Endothelial cell (in vitro differentiated cells): Measurements from ENCODE around the gene LRP3. TPM values are rescaled to one million over a fixed set of nuclear protein-coding genes. Genes with fewer than 3 reads are reported as not detected.
"Not testable (repeated sequence)": the region's sequence is repeated elsewhere in the genome, so short reads cannot be mapped to it uniquely, and the experiment has no call there.

ENCODE experiments used
- DNase-seq: peaks from one replicate; pipeline ENCODE4 v3.0.0; 2021; ENCODE audit warnings: low spot score
- H3K27ac Mint-ChIP-seq: one replicate; pipeline ENCODE4 v1.8.0; 2021; ENCODE audit warnings: mixed read lengths, inconsistent platforms; ENCODE audit not compliant: unreplicated experiment
- H3K27me3 Mint-ChIP-seq: one replicate; pipeline ENCODE4 v1.8.0; 2021; ENCODE audit warnings: mild to moderate bottlenecking, moderate library complexity, mixed read lengths, inconsistent platforms; ENCODE audit not compliant: unreplicated experiment
- H3K36me3 Mint-ChIP-seq: one replicate; pipeline ENCODE4 v1.8.0; 2021; ENCODE audit warnings: mild to moderate bottlenecking, low read depth, mixed read lengths, inconsistent platforms; ENCODE audit not compliant: unreplicated experiment
- H3K4me1 Mint-ChIP-seq: one replicate; pipeline ENCODE4 v1.8.0; 2021; ENCODE audit warnings: mild to moderate bottlenecking, mixed read lengths, inconsistent platforms; ENCODE audit not compliant: unreplicated experiment
- H3K4me3 Mint-ChIP-seq: one replicate; pipeline ENCODE4 v1.8.0; 2021; ENCODE audit warnings: mild to moderate bottlenecking, mixed read lengths, inconsistent platforms; ENCODE audit not compliant: unreplicated experiment
- H3K9me3 Mint-ChIP-seq: one replicate; pipeline ENCODE4 v1.8.0; 2021; ENCODE audit warnings: mixed read lengths, inconsistent platforms; ENCODE audit not compliant: unreplicated experiment
- CTCF ChIP-seq: fragments of 200-600 bp; sonication (generic); IDR thresholded peaks from one replicate; pipeline ENCODE4 v1.5.0; 2021; ENCODE audit warnings: antibody characterized with exemption; ENCODE audit not compliant: unreplicated experiment
- total RNA-seq: library from RNA; stranded (reverse); fragmentation: NEBNext Ultra II Directional; extraction: Animal tissue kit (Norgen Biotek cat#: 25700); gene quantifications from one replicate; pipeline ENCODE4 v1.2.1, GENCODE V29; 2021; ENCODE audit not compliant: unreplicated experiment

LRP3 gene
- total RNA-seq, 1 donor from 2014 or later: 5.4 TPM

- H3K27me3 Mint-ChIP-seq: peaks cover 9% of the 10 kb centered on the region
- H3K27ac Mint-ChIP-seq: no peak overlapping the region
- no peak overlapping the region for H3K4me3 Mint-ChIP-seq
- H3K36me3 Mint-ChIP-seq: peaks cover 4% of the 10 kb centered on the region
- H3K4me1 Mint-ChIP-seq: peaks cover 2% of the 10 kb centered on the region
- no peak for TF ChIP-seq CTCF
- no peaks in the 10 kb centered on the region for H3K9me3 Mint-ChIP-seq
- DNase-seq: no peak
Measured at GRCh38 chr19:33161201-33161600, 32.9 kb upstream of the LRP3 start.

DNA sequence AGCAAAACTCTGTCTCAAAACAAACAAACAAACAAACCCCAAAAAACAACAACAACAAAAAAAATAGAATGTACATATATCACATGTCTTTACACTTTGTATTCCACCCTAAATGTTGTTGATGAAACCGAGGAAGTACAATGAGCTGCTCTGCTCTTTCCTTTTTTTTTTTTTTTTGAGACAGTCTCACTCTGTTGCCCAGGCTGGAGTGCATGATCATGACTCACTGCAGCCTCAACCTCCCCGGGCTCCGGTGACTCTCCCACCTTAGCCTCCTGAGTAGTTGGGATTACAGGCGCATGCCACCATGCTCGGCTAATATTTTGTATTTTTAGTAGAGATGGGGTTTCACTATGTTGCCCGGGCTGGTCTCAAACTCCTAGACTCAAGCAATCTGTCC is 30.6 kb upstream of the LRP3 start:
- DNase-seq: no peak
- peaks cover 9% of the 10 kb centered on the region for H3K27me3 Mint-ChIP-seq
- TF ChIP-seq CTCF: no peak
- H3K4me1 Mint-ChIP-seq: no peaks in the 10 kb centered on the region
- H3K4me3 Mint-ChIP-seq: no peak overlapping the region
- H3K27ac Mint-ChIP-seq: no peak overlapping the region
- no peaks in the 10 kb centered on the region for H3K9me3 Mint-ChIP-seq
- H3K36me3 Mint-ChIP-seq: peaks cover 4% of the 10 kb centered on the region

DNA sequence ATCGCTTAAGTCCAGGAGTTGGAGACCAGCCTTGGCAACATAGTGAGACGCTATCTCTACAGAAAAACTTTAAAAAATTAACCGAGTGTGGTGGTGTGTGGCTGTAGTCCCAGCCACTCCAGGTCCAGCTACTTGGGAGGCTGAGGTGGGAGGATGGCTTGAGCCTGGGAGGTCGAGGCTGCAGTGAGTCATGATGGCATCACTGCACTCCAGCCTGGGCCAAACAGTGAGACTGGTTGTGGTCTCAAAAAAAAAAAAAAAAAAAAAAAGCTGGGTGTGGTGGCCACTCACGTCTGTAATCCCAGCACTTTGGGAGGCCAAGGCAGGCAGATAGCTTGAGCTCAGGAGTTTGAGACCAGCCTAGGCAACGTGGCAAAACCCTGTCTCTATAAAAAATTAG is 28.1 kb upstream of the LRP3 start:
- not testable (repeated sequence) for H3K9me3 Mint-ChIP-seq, H3K27me3 Mint-ChIP-seq, DNase-seq, H3K36me3 Mint-ChIP-seq, H3K4me1 Mint-ChIP-seq, H3K27ac Mint-ChIP-seq, H3K4me3 Mint-ChIP-seq

GRCh38 chr19:33167438-33167837 is 26.7 kb upstream of the LRP3 start:
- H3K27me3 Mint-ChIP-seq: peaks cover 4% of the 10 kb centered on the region
- no peaks in the 10 kb centered on the region for H3K9me3 Mint-ChIP-seq
- peaks cover 4% of the 10 kb centered on the region for H3K36me3 Mint-ChIP-seq
- TF ChIP-seq CTCF: no peak
- H3K27ac Mint-ChIP-seq: no peak overlapping the region
- H3K4me1 Mint-ChIP-seq: no peaks in the 10 kb centered on the region
- DNase-seq: no peak
- no peak overlapping the region for H3K4me3 Mint-ChIP-seq

GRCh38 chr19:33168528-33168927 is 25.6 kb upstream of the LRP3 start:
- Mint-ChIP-seq H3K4me1 (no peaks in the 10 kb centered on the region), H3K4me3 (no peak overlapping the region), H3K27me3 (peaks cover 4% of the 10 kb centered on the region), H3K27ac (no peak overlapping the region), H3K9me3 (no peaks in the 10 kb centered on the region), H3K36me3 (peaks cover 4% of the 10 kb centered on the region)
- DNase-seq: no peak
- TF ChIP-seq CTCF: no peak
